H9 (cell line): ENCODE results near the gene BRWD1. TPM values are rescaled to one million over a fixed set of nuclear protein-coding genes. Genes with fewer than 3 reads are reported as not detected.

ENCODE experiments used
- DNase-seq: peaks from one replicate; pipeline ENCODE4 v3.0.0-alpha.2; 2017
- H2AFZ ChIP-seq: one replicate; pipeline ENCODE4 v1.6.1; 2013; ENCODE audit warnings: mild to moderate bottlenecking, low read length, control low read depth, moderate library complexity
- H2AK5ac ChIP-seq: 2 replicates; pipeline ENCODE4 v1.6.1; 2013; ENCODE audit warnings: low read length, control low read depth, mixed read lengths; ENCODE audit not compliant: insufficient read length
- H2BK120ac ChIP-seq: one replicate; pipeline ENCODE4 v1.6.1; 2013; ENCODE audit warnings: low read depth, mild to moderate bottlenecking, low read length, control low read depth, inconsistent platforms; ENCODE audit not compliant: poor library complexity, severe bottlenecking
- H2BK12ac ChIP-seq: 2 replicates; pipeline ENCODE4 v1.6.1; 2013; ENCODE audit warnings: low read length, control low read depth, mixed read lengths, low read depth; ENCODE audit not compliant: insufficient read length
- H2BK15ac ChIP-seq: 2 replicates; pipeline ENCODE4 v1.6.1; 2013; ENCODE audit warnings: low read depth, low read length, control low read depth
- H2BK20ac ChIP-seq: one replicate; pipeline ENCODE4 v1.6.1; 2013; ENCODE audit warnings: low read depth, mild to moderate bottlenecking, low read length, control low read depth, inconsistent platforms; ENCODE audit not compliant: poor library complexity, severe bottlenecking
- H2BK5ac ChIP-seq: 2 replicates; pipeline ENCODE4 v1.6.1; 2013; ENCODE audit warnings: low read length, control low read depth, mixed read lengths; ENCODE audit not compliant: insufficient read length
- H3K14ac ChIP-seq: 2 replicates; pipeline ENCODE4 v1.6.1; 2013; ENCODE audit warnings: low read length, control low read depth; ENCODE audit not compliant: insufficient read depth
- H3K18ac ChIP-seq: 2 replicates; pipeline ENCODE4 v1.6.1; 2013; ENCODE audit warnings: low read depth, mild to moderate bottlenecking, mixed read lengths, low read length, control low read depth; ENCODE audit not compliant: insufficient read length
- H3K23ac ChIP-seq: 2 replicates; pipeline ENCODE4 v1.6.1; 2013; ENCODE audit warnings: low read length, control low read depth, mixed read lengths, low read depth; ENCODE audit not compliant: insufficient read length
- H3K23me2 ChIP-seq: 2 replicates; pipeline ENCODE4 v1.6.1; 2013; ENCODE audit warnings: low read depth, mild to moderate bottlenecking, mixed read lengths, low read length, control low read depth; ENCODE audit not compliant: insufficient read length, poor library complexity, severe bottlenecking
- H3K27ac ChIP-seq: 2 replicates; pipeline ENCODE4 v1.5.1; 2013; ENCODE audit warnings: low read length, control low read depth, mixed read lengths, low read depth; ENCODE audit not compliant: insufficient read length
- H3K27me3 ChIP-seq: 2 replicates; pipeline ENCODE4 v1.6.1; 2013; ENCODE audit warnings: low read length, control low read depth, inconsistent platforms; ENCODE audit not compliant: insufficient read depth
- H3K4ac ChIP-seq: 2 replicates; pipeline ENCODE4 v1.6.1; 2013; ENCODE audit warnings: low read depth, mild to moderate bottlenecking, control low read depth, inconsistent platforms, low read length, moderate library complexity
- H3K4me1 ChIP-seq: 2 replicates; pipeline ENCODE4 v1.6.1; 2013; ENCODE audit warnings: low read length, control low read depth, inconsistent platforms; ENCODE audit not compliant: insufficient read depth
- H3K4me2 ChIP-seq: 2 replicates; pipeline ENCODE4 v1.6.1; 2013; ENCODE audit warnings: low read length, control low read depth, mixed read lengths; ENCODE audit not compliant: insufficient read length, insufficient read depth
- H3K56ac ChIP-seq: 2 replicates; pipeline ENCODE4 v1.6.1; 2013; ENCODE audit warnings: low read depth, mild to moderate bottlenecking, mixed read lengths, low read length, control low read depth; ENCODE audit not compliant: insufficient read length
- H3K79me1 ChIP-seq: 2 replicates; pipeline ENCODE4 v1.6.1; 2013; ENCODE audit warnings: low read depth, mild to moderate bottlenecking, moderate library complexity, low read length, control low read depth, inconsistent platforms; ENCODE audit not compliant: insufficient read depth, poor library complexity, severe bottlenecking
- H3K79me2 ChIP-seq: 2 replicates; pipeline ENCODE4 v1.6.1; 2013; ENCODE audit warnings: low read length, control low read depth, inconsistent platforms; ENCODE audit not compliant: insufficient read depth
- H3K9ac ChIP-seq: 2 replicates; pipeline ENCODE4 v1.6.1; 2013; ENCODE audit warnings: low read length, control low read depth, mixed read lengths; ENCODE audit not compliant: insufficient read length; ENCODE audit errors: extremely low read depth
- H3K9me3 ChIP-seq: one replicate; pipeline ENCODE4 v1.6.1; 2013; ENCODE audit warnings: low read depth, low read length, inconsistent platforms; ENCODE audit not compliant: control insufficient read depth
- H3T11ph ChIP-seq: one replicate; pipeline ENCODE4 v1.6.1; 2013; ENCODE audit warnings: mild to moderate bottlenecking, low read length, control low read depth, inconsistent platforms
- H4K20me1 ChIP-seq: one replicate; pipeline ENCODE4 v1.6.1; 2013; ENCODE audit not compliant: control insufficient read depth, insufficient read length, insufficient read depth
- H4K5ac ChIP-seq: 2 replicates; pipeline ENCODE4 v1.6.1; 2013; ENCODE audit warnings: low read depth, mild to moderate bottlenecking, mixed read lengths, low read length, control low read depth; ENCODE audit not compliant: insufficient read length
- H4K8ac ChIP-seq: replicated peaks from 2 replicates; pipeline ENCODE4 v1.6.1; 2013; ENCODE audit warnings: low read length, control low read depth, mixed read lengths, low read depth; ENCODE audit not compliant: insufficient read length
- H4K91ac ChIP-seq: 2 replicates; pipeline ENCODE4 v1.6.1; 2013; ENCODE audit warnings: low read depth, mild to moderate bottlenecking, moderate library complexity, mixed read lengths, low read length, control low read depth; ENCODE audit not compliant: insufficient read length
- H3K27ac Mint-ChIP-seq, 3 experiments: 2 replicates in 2 of 3; 3 replicates in 1 of 3; pipeline ENCODE4 v1.8.0; 2020 to 2021; ENCODE audit warnings: mixed read lengths in 3 of 3, mild to moderate bottlenecking in 1 of 3, moderate library complexity in 1 of 3
- H3K27me3 Mint-ChIP-seq: 2 replicates; pipeline ENCODE4 v1.8.0; 2021; ENCODE audit warnings: low read depth, mild to moderate bottlenecking, moderate library complexity, mixed read lengths
- H3K36me3 Mint-ChIP-seq, 3 experiments: 2 replicates in 2 of 3; 3 replicates in 1 of 3; pipeline ENCODE4 v1.8.0; 2020 to 2021; ENCODE audit warnings: low read depth in 3 of 3, mixed read lengths in 3 of 3; ENCODE audit not compliant: insufficient read depth in 1 of 3
- H3K4me1 Mint-ChIP-seq, 2 experiments: 2 replicates each; pipeline ENCODE4 v1.8.0; 2020; ENCODE audit warnings: mixed read lengths in 2 of 2
- H3K4me3 Mint-ChIP-seq, 2 experiments: 2 replicates in 1 of 2; 3 replicates in 1 of 2; pipeline ENCODE4 v1.8.0; 2020 to 2021; ENCODE audit warnings: mild to moderate bottlenecking in 2 of 2, mixed read lengths in 2 of 2, moderate library complexity in 1 of 2
- H3K9me3 Mint-ChIP-seq, 2 experiments: 2 replicates in 1 of 2; 3 replicates in 1 of 2; pipeline ENCODE4 v1.8.0; 2020; ENCODE audit warnings: mild to moderate bottlenecking in 2 of 2, mixed read lengths in 2 of 2, moderate library complexity in 1 of 2
- WGBS: extraction: QIAGEN DNeasy Blood & Tissue Kit; methylation state at CpG from one replicate; pipeline ENCODE4 v1.1.7; 2013; ENCODE audit warnings: missing lambda C conversion rate, low lambda C conversion rate, mixed read lengths; ENCODE audit not compliant: insufficient read length; ENCODE audit errors: extremely low coverage; 5-methylcytosine and 5-hydroxymethylcytosine counted together
- total RNA-seq: library from RNA; stranded (reverse); gene quantifications from 2 replicates; pipeline ENCODE4 v1.2.1, GENCODE V29; 2021
- TF ChIP-seq, protein P1 (sequence below): fragments of 200-600 bp; sonication (generic); conservative IDR thresholded peaks from 3 replicates; pipeline ENCODE4 v1.8.0; 2021; ENCODE audit warnings: antibody characterized with exemption, mild to moderate bottlenecking

BRWD1 gene
- total RNA-seq, 1 experiment from 2014 or later = 48.4 TPM

DNA sequence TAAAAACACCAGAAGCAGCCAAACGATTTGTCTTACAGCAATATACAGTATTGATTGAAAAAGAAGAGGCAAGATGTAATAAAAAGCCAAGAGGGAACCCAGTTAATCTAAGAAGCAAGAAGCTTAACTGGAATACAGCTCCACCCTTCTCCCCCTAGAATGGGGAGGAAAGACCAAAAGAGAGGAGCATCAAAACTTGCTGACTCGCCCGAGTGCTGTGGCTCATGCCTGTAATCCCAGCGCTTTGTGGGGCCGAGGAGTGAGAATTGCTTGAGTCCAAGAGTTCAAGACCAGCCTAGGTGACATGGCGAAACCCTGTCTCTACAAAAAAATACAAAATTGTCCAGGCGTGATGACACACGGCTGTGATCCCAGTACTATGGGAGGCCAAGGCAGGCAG lies 32.2 kb downstream of the BRWD1 start:
- Histone ChIP-seq H4K91ac (no peak overlapping the region), H3K14ac (no peak overlapping the region), H2BK15ac (no peak overlapping the region), H3K9me3 (no peaks in the 10 kb centered on the region), H3K79me2 (no peaks in the 10 kb centered on the region), H3T11ph (no peak overlapping the region), H3K4ac (no peak overlapping the region), H2AK5ac (no peak overlapping the region), H2BK20ac (no peak overlapping the region), H2BK5ac (no peak overlapping the region), H2AFZ (no peak overlapping the region), H3K23ac (no peak overlapping the region), H3K27ac (no peak overlapping the region), H3K79me1 (no peaks in the 10 kb centered on the region), H3K27me3 (no peaks in the 10 kb centered on the region), H4K5ac (no peak overlapping the region), H3K4me1 (no peaks in the 10 kb centered on the region), H2BK12ac (no peak overlapping the region), H4K20me1 (no peaks in the 10 kb centered on the region), H3K56ac (no peak overlapping the region), H3K18ac (no peak overlapping the region), H3K4me2 (no peak overlapping the region), H2BK120ac (no peak overlapping the region), H3K23me2 (no peaks in the 10 kb centered on the region), H4K8ac (no peak overlapping the region), H3K9ac (no peak overlapping the region)
- WGBS = no CpG with 5 or more reads among the region's 8 CpGs
- TF ChIP-seq, protein P1, sequence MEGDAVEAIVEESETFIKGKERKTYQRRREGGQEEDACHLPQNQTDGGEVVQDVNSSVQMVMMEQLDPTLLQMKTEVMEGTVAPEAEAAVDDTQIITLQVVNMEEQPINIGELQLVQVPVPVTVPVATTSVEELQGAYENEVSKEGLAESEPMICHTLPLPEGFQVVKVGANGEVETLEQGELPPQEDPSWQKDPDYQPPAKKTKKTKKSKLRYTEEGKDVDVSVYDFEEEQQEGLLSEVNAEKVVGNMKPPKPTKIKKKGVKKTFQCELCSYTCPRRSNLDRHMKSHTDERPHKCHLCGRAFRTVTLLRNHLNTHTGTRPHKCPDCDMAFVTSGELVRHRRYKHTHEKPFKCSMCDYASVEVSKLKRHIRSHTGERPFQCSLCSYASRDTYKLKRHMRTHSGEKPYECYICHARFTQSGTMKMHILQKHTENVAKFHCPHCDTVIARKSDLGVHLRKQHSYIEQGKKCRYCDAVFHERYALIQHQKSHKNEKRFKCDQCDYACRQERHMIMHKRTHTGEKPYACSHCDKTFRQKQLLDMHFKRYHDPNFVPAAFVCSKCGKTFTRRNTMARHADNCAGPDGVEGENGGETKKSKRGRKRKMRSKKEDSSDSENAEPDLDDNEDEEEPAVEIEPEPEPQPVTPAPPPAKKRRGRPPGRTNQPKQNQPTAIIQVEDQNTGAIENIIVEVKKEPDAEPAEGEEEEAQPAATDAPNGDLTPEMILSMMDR = no peak
- H3K4me3 Mint-ChIP-seq = no peak overlapping the region
- H3K27me3 Mint-ChIP-seq = no peaks in the 10 kb centered on the region
- no peak for DNase-seq
- H3K9me3 Mint-ChIP-seq = no peaks in the 10 kb centered on the region
- H3K4me1 Mint-ChIP-seq = no peaks in the 10 kb centered on the region
- peak overlapping the region in 2 of 3 experiments; percentile 1 to 71; a peak in 3 of 7 replicates for H3K27ac Mint-ChIP-seq
- peaks cover 7 to 42% (median 39%) of the 10 kb centered on the region in 3 experiments; a peak in 6 of 7 replicates for H3K36me3 Mint-ChIP-seq
